Stimulated activated CD4-positive, alpha-beta T cell treated with anti-CD3 and anti-CD28 coated beads, Interleukin-4, amount 100 ng/mL, for 4 hours (primary cell): Measurements from ENCODE around the gene MVB12B.
A peak's percentile ranks its signal among the peaks of the same experiment; 100 is the strongest.
"Not testable (repeated sequence)": the region's sequence is repeated elsewhere in the genome, so short reads cannot be mapped to it uniquely, and the experiment has no call there.

Source experiments
- DNase-seq, 2 experiments: peaks; one replicate each; pipeline ENCODE4 v3.0.0-alpha.2; 2020

The MVB12B gene

GRCh38 chr9:126477432-126477831, 150.8 kb downstream of the MVB12B start:
- not testable (repeated sequence) for DNase-seq

- DNase-seq, result no peak
Measured at GRCh38 chr9:126478216-126478981, 151.8 kb downstream of the MVB12B start.

GRCh38 chr9:126479515-126479914, 152.9 kb downstream of the MVB12B start:
- no peak for DNase-seq

- no peak for DNase-seq
Measured at GRCh38 chr9:126480813-126481212, 154.2 kb downstream of the MVB12B start.

GRCh38 chr9:126481862-126482261, 155.2 kb downstream of the MVB12B start:
- DNase-seq, result no peak

GRCh38 chr9:126482361-126483044, 155.9 kb downstream of the MVB12B start:
- no peak for DNase-seq

- DNase-seq, result no peak
Measured at GRCh38 chr9:126483468-126484073, 156.9 kb downstream of the MVB12B start.

- no peak for DNase-seq
Measured at GRCh38 chr9:126485662-126486061, 159.0 kb downstream of the MVB12B start.

GRCh38 chr9:126486276-126486675, 159.6 kb downstream of the MVB12B start:
- DNase-seq, result no peak

GRCh38 chr9:126487856-126488255, 161.2 kb downstream of the MVB12B start:
- DNase-seq, result no peak

GRCh38 chr9:126488310-126488709, 161.7 kb downstream of the MVB12B start:
- DNase-seq, result no peak

GRCh38 chr9:126488881-126489404, 162.3 kb downstream of the MVB12B start:
- no peak for DNase-seq

GRCh38 chr9:126489581-126490213, 163.1 kb downstream of the MVB12B start:
- no peak for DNase-seq

- no peak for DNase-seq
Measured at GRCh38 chr9:126490214-126490631, 163.6 kb downstream of the MVB12B start.

- peak; percentile 33 to 38 for DNase-seq
Measured at GRCh38 chr9:126490871-126491567, 164.4 kb downstream of the MVB12B start.

- DNase-seq, result no peak
Measured at GRCh38 chr9:126491568-126491879, 164.9 kb downstream of the MVB12B start.

- no peak for DNase-seq
Measured at GRCh38 chr9:126491949-126492348, 165.3 kb downstream of the MVB12B start.

- no peak for DNase-seq
Measured at GRCh38 chr9:126494264-126494663, 167.6 kb downstream of the MVB12B start.

- DNase-seq, result no peak
Measured at GRCh38 chr9:126494746-126495145, 168.1 kb downstream of the MVB12B start.

GRCh38 chr9:126495411-126496180, 169.0 kb downstream of the MVB12B start:
- no peak for DNase-seq

- no peak for DNase-seq
Measured at GRCh38 chr9:126496181-126496576, 169.6 kb downstream of the MVB12B start.
